AG04450 (cell line): ENCODE measurements around the gene UBE2K. TPM values are rescaled to one million over a fixed set of nuclear protein-coding genes. Genes with fewer than 3 reads are reported as not detected.
"Not testable (repeated sequence)": the region's sequence is repeated elsewhere in the genome, so short reads cannot be mapped to it uniquely, and the experiment has no call there.

Experiments used
- CTCF ChIA-PET: fragments of 300-600, 350-600 bp; formaldehyde crosslinking; extraction: SDS; loops from one replicate; lab custom pipeline; 2022; ENCODE audit warnings: antibody characterized with exemption, inconsistent platforms; lab: Charles Lee
- POLR2A ChIA-PET: fragments of 350-600 bp; formaldehyde crosslinking; extraction: SDS; loops from one replicate; lab custom pipeline; 2021; ENCODE audit warnings: antibody characterized with exemption, inconsistent platforms; lab: Yijun Ruan, JAX
- DNase-seq: peaks from one replicate; pipeline ENCODE4 v3.0.0-alpha.2; 2011; ENCODE audit warnings: low read depth, low spot score
- H3K27ac ChIP-seq: one replicate; pipeline ENCODE4 v1.5.1; 2012; ENCODE audit warnings: low read depth, low read length, control low read depth
- H3K27me3 ChIP-seq: one replicate; pipeline ENCODE4 v1.6.0; 2012; ENCODE audit warnings: low read length; ENCODE audit not compliant: control insufficient read depth, insufficient read depth
- H3K4me3 ChIP-seq: 2 replicates; pipeline ENCODE4 v1.5.1; 2011; ENCODE audit warnings: mild to moderate bottlenecking, low read depth, low read length, control low read depth
- H3K9me3 ChIP-seq: 2 replicates; pipeline ENCODE4 v1.5.1; 2012; ENCODE audit warnings: low read length; ENCODE audit not compliant: control insufficient read depth, insufficient read depth
- polyA plus RNA-seq: library from polyadenylated mRNA; depleted of rRNA; stranded (reverse); fragments of >200 nt; gene quantifications from 2 replicates; pipeline ENCODE4 v1.2.3, GENCODE V29; 2011
- TF ChIP-seq, protein P1 (sequence below): IDR thresholded peaks from 2 replicates; pipeline ENCODE4 v1.5.1; 2011; ENCODE audit warnings: low read depth, low read length, control low read depth, inconsistent platforms

The UBE2K gene
- polyA plus RNA-seq, 1 experiment: 101 TPM

DNA sequence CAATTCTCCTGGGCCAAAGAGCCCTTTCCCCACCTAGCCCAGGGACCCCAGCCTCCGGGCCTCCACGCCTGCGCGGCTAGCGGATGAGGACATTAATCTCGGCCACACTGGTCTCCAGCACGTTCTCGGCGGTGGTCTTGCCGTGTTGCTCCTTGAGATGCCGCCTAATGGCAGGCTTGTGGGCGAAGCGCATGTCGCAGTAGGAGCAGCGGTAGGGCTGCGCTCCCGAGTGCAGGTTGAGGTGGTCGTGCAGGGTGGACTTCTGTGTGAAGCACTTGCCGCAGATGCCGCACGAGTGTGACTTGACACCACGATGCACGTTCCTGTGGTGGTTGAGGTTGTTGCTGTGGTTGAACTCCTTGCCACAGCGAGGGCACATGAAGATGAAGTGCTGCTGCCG is 72.1 kb downstream of the UBE2K start:
- Histone ChIP-seq H3K9me3 (no peaks in the 10 kb centered on the region; the same call in 1 of the 2 replicates), H3K27ac (no peak overlapping the region), H3K27me3 (no peaks in the 10 kb centered on the region), H3K4me3 (no peak overlapping the region)
- DNase-seq: no peak
- CTCF ChIA-PET: no interaction called here
- POLR2A ChIA-PET: no interaction called here
- TF ChIP-seq, protein P1, sequence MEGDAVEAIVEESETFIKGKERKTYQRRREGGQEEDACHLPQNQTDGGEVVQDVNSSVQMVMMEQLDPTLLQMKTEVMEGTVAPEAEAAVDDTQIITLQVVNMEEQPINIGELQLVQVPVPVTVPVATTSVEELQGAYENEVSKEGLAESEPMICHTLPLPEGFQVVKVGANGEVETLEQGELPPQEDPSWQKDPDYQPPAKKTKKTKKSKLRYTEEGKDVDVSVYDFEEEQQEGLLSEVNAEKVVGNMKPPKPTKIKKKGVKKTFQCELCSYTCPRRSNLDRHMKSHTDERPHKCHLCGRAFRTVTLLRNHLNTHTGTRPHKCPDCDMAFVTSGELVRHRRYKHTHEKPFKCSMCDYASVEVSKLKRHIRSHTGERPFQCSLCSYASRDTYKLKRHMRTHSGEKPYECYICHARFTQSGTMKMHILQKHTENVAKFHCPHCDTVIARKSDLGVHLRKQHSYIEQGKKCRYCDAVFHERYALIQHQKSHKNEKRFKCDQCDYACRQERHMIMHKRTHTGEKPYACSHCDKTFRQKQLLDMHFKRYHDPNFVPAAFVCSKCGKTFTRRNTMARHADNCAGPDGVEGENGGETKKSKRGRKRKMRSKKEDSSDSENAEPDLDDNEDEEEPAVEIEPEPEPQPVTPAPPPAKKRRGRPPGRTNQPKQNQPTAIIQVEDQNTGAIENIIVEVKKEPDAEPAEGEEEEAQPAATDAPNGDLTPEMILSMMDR: no peak

DNA sequence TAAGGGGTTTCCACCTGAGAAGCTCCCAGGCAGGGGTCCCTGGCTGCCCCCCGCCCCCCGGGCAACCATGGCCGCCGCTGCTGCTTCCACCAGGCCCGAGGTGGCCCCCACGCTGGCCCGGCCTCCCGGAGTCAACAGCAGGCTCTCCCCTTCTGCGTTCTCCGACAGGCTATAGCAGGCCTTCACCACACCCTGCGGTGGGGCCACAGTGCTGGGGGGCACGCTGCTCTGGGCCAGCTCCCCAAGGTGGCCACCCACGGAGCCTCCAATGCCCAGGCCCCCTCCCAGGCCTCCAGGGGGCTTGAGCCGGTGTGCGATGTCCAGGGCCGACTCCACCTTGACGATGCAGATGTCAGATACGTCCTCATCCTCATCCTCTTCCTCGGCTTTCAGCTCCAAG is 72.5 kb downstream of the UBE2K start:
- TF ChIP-seq, protein P1: no peak
- no peaks in the 10 kb centered on the region; the same call in 1 of the 2 replicates for H3K9me3 ChIP-seq
- H3K27me3 ChIP-seq: no peaks in the 10 kb centered on the region
- ChIA-PET POLR2A (no interaction called here), CTCF (no interaction called here)
- no peak overlapping the region for H3K4me3 ChIP-seq
- H3K27ac ChIP-seq: no peak overlapping the region
- no peak for DNase-seq

DNA sequence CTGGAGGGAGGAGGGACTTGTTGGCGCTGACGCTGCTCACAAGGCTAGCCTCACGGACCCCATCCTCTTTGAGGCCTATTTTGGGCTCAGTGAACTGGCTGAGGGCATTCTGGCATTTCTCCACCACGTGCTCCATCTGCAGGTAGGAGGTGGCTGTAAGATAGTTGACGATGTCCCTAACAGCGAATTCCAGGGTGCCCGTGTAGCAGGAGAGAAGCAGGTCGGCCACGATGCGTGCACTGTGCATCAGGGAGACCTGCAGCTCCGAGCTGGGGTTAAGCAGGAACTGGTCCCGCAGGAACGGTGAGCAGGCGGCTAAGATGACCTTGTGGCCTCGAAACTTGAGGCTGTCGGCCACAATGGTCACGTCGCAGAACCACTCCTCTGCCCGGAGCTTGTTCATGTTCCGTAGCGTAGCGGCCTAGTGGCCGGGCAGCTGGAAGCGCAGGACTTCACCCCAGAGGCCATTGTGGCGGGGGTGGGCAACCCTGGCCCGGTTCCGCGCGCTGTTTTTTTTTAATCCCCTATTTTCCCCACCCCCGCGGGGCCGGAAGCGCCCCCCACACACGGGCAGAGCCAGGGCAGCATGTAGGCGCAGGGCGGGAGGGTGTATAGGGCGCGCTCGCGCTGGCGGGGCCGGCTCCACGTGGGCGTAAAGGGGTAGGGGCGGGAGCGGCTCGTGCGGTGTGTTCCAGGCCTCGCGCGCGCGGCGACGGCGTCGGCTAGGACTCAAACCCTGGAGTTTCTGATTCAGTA is 73.2 kb downstream of the UBE2K start:
- POLR2A ChIA-PET: no interaction called here

DNA sequence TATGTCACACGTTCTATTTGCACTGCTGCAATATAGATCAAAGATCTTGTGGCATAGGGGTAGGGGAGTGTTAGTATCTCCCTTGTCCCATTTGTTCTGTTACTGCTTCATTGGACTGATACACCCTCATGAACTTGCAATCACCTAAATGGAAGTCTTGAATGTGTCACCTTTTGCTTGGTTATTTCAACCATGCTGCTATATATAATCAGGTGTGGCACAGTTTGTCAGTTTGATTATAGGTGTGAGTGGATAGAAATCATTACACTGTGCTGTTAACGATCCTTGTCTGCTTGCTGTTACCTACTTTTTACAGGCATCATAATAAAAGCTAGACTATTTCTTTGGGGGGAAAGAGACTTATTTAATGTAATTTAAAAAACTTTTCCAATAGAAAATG is 84.1 kb downstream of the UBE2K start:
- POLR2A ChIA-PET, H3K27me3 ChIP-seq, H3K9me3 ChIP-seq, DNase-seq, CTCF ChIA-PET, H3K27ac ChIP-seq, H3K4me3 ChIP-seq: not testable (repeated sequence)

More for the DNA sequence above, 73.2 kb downstream of the UBE2K start:
- H3K9me3 ChIP-seq: no peaks in the 10 kb centered on the region; the same call in 1 of the 2 replicates
- H3K4me3 ChIP-seq: no peak overlapping the region
- no peak overlapping the region for H3K27ac ChIP-seq
- TF ChIP-seq, protein P1: no peak
- H3K27me3 ChIP-seq: no peaks in the 10 kb centered on the region
- CTCF ChIA-PET: no interaction called here
- no peak for DNase-seq

DNA sequence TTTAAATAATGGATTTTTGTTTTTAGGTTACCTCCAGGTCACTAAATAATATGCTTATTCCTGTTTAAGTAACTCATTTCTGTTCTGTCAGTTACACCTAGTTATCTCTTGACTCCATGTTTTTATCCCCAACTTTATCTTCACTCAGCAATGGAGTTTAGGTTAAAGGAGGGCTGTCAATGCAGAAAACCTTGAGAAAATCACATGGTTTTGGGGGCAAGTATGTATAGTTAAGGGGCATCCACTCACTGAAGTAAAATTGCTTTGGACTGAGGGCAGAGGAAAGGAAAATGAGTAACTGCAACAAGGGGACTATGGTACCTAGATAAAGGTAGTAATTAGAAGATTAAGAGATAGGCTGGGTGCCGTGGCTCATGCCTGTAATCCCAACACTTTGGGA is 87.1 kb downstream of the UBE2K start:
- CTCF ChIA-PET: no interaction called here
- H3K27ac ChIP-seq: no peak overlapping the region
- H3K27me3 ChIP-seq: no peaks in the 10 kb centered on the region
- POLR2A ChIA-PET: no interaction called here
- H3K4me3 ChIP-seq: no peak overlapping the region
- TF ChIP-seq, protein P1: no peak
- DNase-seq: no peak
- no peaks in the 10 kb centered on the region for H3K9me3 ChIP-seq
